ENCODE measurements around the gene USF3. TPM values are rescaled to one million over a fixed set of nuclear protein-coding genes. Genes with fewer than 3 reads are reported as not detected.

Gene USF3
- total RNA-seq, 3 donors from 2014 or later, result 19.7 to 38.9 (median 28.5) TPM

- DNase-seq (ENCODE audit: low spot score in 2 of 2), result no peak
- H3K27ac ChIP-seq, result peak overlapping the region; percentile 48
- H3K27me3 ChIP-seq, result no peaks in the 10 kb centered on the region
- H3K36me3 ChIP-seq, result no peaks in the 10 kb centered on the region
- peak overlapping the region; percentile 14 to 62 (median 46) for H3K4me3 ChIP-seq
- no peaks in the 10 kb centered on the region for H3K9me3 ChIP-seq
- TF ChIP-seq POLR2A (IDR thresholded peaks at IDR 0.05) (no peak), POLR2AphosphoS5 (IDR thresholded peaks at IDR 0.05) (no peak), CTCF (IDR thresholded peaks at IDR 0.05) (no peak)
- H3K4me1 ChIP-seq, result peaks cover 0 to 4% of the 10 kb centered on the region in 2 donors
- intact Hi-C loops (cut with DNase I; ENCODE audit: low total_unique reads), result loop anchor here (1.0 kb wide), 1 partner anchor 8 kb away; no protein-coding TSS in a partner anchor
These were observed 2.5 kb upstream of the USF3 start for GRCh38 chr3:113698956-113699355.

GRCh38 chr3:113698213-113698742 lies 1.8 kb upstream of the USF3 start:
- intact Hi-C loops (cut with DNase I; ENCODE audit: low total_unique reads), result no loop called here
- Histone ChIP-seq H3K4me3 (peak overlapping the region in 1 of 3 donors; percentile 91), H3K27me3 (no peaks in the 10 kb centered on the region), H3K27ac (peak overlapping the region; percentile 98), H3K4me1 (peaks cover 0 to 4% of the 10 kb centered on the region in 2 donors), H3K9me3 (no peaks in the 10 kb centered on the region), H3K36me3 (no peaks in the 10 kb centered on the region)
- TF ChIP-seq POLR2A (IDR thresholded peaks at IDR 0.05) (no peak), CTCF (IDR thresholded peaks at IDR 0.05) (no peak), POLR2AphosphoS5 (IDR thresholded peaks at IDR 0.05) (no peak)
- DNase-seq (ENCODE audit: low spot score in 2 of 2), result no peak

- no peak for TF ChIP-seq CTCF (IDR thresholded peaks at IDR 0.05)
- TF ChIP-seq POLR2A (IDR thresholded peaks at IDR 0.05), result no peak
- no peak for TF ChIP-seq POLR2AphosphoS5 (IDR thresholded peaks at IDR 0.05)
- intact Hi-C loops (cut with DNase I; ENCODE audit: low total_unique reads), result no loop called here
- H3K27ac ChIP-seq, result peak overlapping the region; percentile 98
- no peak for DNase-seq (ENCODE audit: low spot score in 2 of 2)
- H3K4me1 ChIP-seq, result peaks cover 0 to 4% of the 10 kb centered on the region in 2 donors
- H3K36me3 ChIP-seq, result no peaks in the 10 kb centered on the region
- peak overlapping the region; percentile 65 to 91 (median 89) for H3K4me3 ChIP-seq
- H3K9me3 ChIP-seq, result no peaks in the 10 kb centered on the region
- no peaks in the 10 kb centered on the region for H3K27me3 ChIP-seq
These were observed 1.2 kb upstream of the USF3 start for GRCh38 chr3:113697500-113698090.

- Histone ChIP-seq H3K9me3 (no peaks in the 10 kb centered on the region), H3K27ac (peak overlapping the region; percentile 98), H3K4me3 (peak overlapping the region; percentile 65 to 91 (median 89)), H3K4me1 (peaks cover 0 to 4% of the 10 kb centered on the region in 2 donors), H3K27me3 (no peaks in the 10 kb centered on the region), H3K36me3 (no peaks in the 10 kb centered on the region)
- DNase-seq (ENCODE audit: low spot score in 2 of 2), result peak; percentile 99
- intact Hi-C loops (cut with DNase I; ENCODE audit: low total_unique reads), result no loop called here
- TF ChIP-seq CTCF (IDR thresholded peaks at IDR 0.05) (peak in 1 of 3 donors; percentile 11), POLR2A (IDR thresholded peaks at IDR 0.05) (no peak), POLR2AphosphoS5 (IDR thresholded peaks at IDR 0.05) (peak; percentile 11 to 54 (median 43))
These were observed 437 bp upstream of the USF3 start for GRCh38 chr3:113696658-113697499.

GRCh38 chr3:113695431-113695785 lies 1.0 kb downstream of the USF3 start:
- Histone ChIP-seq H3K4me1 (peaks cover 0 to 4% of the 10 kb centered on the region in 2 donors), H3K27ac (peak overlapping the region; percentile 98)
- TF ChIP-seq CTCF (IDR thresholded peaks at IDR 0.05), result no peak
- TF ChIP-seq POLR2AphosphoS5 (IDR thresholded peaks at IDR 0.05), result no peak
- no peak for TF ChIP-seq POLR2A (IDR thresholded peaks at IDR 0.05)

More at GRCh38 chr3:113695431-113695785, 1.0 kb downstream of the USF3 start:
- Histone ChIP-seq H3K9me3 (no peaks in the 10 kb centered on the region), H3K36me3 (no peaks in the 10 kb centered on the region), H3K27me3 (no peaks in the 10 kb centered on the region), H3K4me3 (peak overlapping the region; percentile 65 to 91 (median 89))
- DNase-seq (ENCODE audit: low spot score in 2 of 2), result no peak
- intact Hi-C loops (cut with DNase I; ENCODE audit: low total_unique reads), result no loop called here

Measured in breast epithelium (tissue), 4 donors.